Measurements from ENCODE around the gene SMOC2. TPM values are rescaled to one million over a fixed set of nuclear protein-coding genes. Genes with fewer than 3 reads are reported as not detected.

The SMOC2 gene
- total RNA-seq, 4 donors from 2014 or later, result 5.8 to 14.5 (median 9.0) TPM

- in situ Hi-C loops (cut with MboI; ENCODE audit: low pct_ligation_motif_present in 1 of 4, low pct_unique_long_range_greater_than_20kb in 1 of 4, low sequenced_read_pairs in 3 of 4) (no loop called here), intact Hi-C loops (cut with DNase I; ENCODE audit: low total_unique reads) (no loop called here)
- no peak for TF ChIP-seq CTCF (IDR thresholded peaks at IDR 0.05)
- Histone ChIP-seq H3K4me3 (no peak overlapping the region), H3K27me3 (no peaks in the 10 kb centered on the region), H3K36me3 (no peaks in the 10 kb centered on the region), H3K4me1 (peaks cover 0 to 3% (median 0%) of the 10 kb centered on the region in 4 donors), H3K27ac (no peak overlapping the region), H3K9me3 (no peaks in the 10 kb centered on the region)
- no peak for DNase-seq
- WGBS, 2 donors (ENCODE audit: low coverage in 1 of 2), result 84% methylated on average over 19 of the region's 19 CpGs; no CpG with 5 or more reads in 1 of the 2 donors
Observed at GRCh38 chr6:168410554-168411011, 30.4 kb upstream of the SMOC2 start.

GRCh38 chr6:168411130-168411529, 29.9 kb upstream of the SMOC2 start:
- 88 to 90% methylated on average over 6 to 21 of the region's 21 CpGs for WGBS, 2 donors (ENCODE audit: low coverage in 1 of 2)
- H3K27ac ChIP-seq, result no peak overlapping the region
- H3K4me3 ChIP-seq, result no peak overlapping the region
- no peak for DNase-seq
- in situ Hi-C loops (cut with MboI; ENCODE audit: low pct_ligation_motif_present in 1 of 4, low pct_unique_long_range_greater_than_20kb in 1 of 4, low sequenced_read_pairs in 3 of 4) (no loop called here), intact Hi-C loops (cut with DNase I; ENCODE audit: low total_unique reads) (no loop called here)
- H3K36me3 ChIP-seq, result no peaks in the 10 kb centered on the region
- no peaks in the 10 kb centered on the region for H3K27me3 ChIP-seq
- H3K4me1 ChIP-seq, result peaks cover 0 to 3% (median 0%) of the 10 kb centered on the region in 4 donors
- TF ChIP-seq CTCF (IDR thresholded peaks at IDR 0.05) (no peak), POLR2AphosphoS5 (IDR thresholded peaks at IDR 0.05) (no peak), POLR2A (IDR thresholded peaks at IDR 0.05) (no peak), EP300 (IDR thresholded peaks at IDR 0.05; ENCODE audit: low read depth) (no peak)
- no peaks in the 10 kb centered on the region for H3K9me3 ChIP-seq

- whole genome bisulfite sequencing, 2 donors (ENCODE audit: low coverage in 1 of 2), result 80 to 96% methylated on average over 1 to 28 of the region's 28 CpGs
- H3K27me3 ChIP-seq, result no peaks in the 10 kb centered on the region
- no peaks in the 10 kb centered on the region for H3K36me3 ChIP-seq
- H3K9me3 ChIP-seq, result no peaks in the 10 kb centered on the region
- peaks cover 0 to 3% (median 0%) of the 10 kb centered on the region in 4 donors for H3K4me1 ChIP-seq
- no peak overlapping the region for H3K27ac ChIP-seq
- no peak overlapping the region for H3K4me3 ChIP-seq
- DNase-seq, result no peak
- TF ChIP-seq POLR2A (IDR thresholded peaks at IDR 0.05) (no peak), CTCF (IDR thresholded peaks at IDR 0.05) (no peak), POLR2AphosphoS5 (IDR thresholded peaks at IDR 0.05) (no peak), EP300 (IDR thresholded peaks at IDR 0.05; ENCODE audit: low read depth) (no peak)
- intact Hi-C loops (cut with DNase I; ENCODE audit: low total_unique reads) (no loop called here), in situ Hi-C loops (cut with MboI; ENCODE audit: low pct_ligation_motif_present in 1 of 4, low pct_unique_long_range_greater_than_20kb in 1 of 4, low sequenced_read_pairs in 3 of 4) (no loop called here)
Observed at GRCh38 chr6:168411793-168412192, 29.2 kb upstream of the SMOC2 start.

- in situ Hi-C loops (cut with MboI; ENCODE audit: low pct_ligation_motif_present in 1 of 4, low pct_unique_long_range_greater_than_20kb in 1 of 4, low sequenced_read_pairs in 3 of 4), result no loop called here
- peaks cover 0 to 3% (median 0%) of the 10 kb centered on the region in 4 donors for H3K4me1 ChIP-seq
- intact Hi-C loops (cut with DNase I; ENCODE audit: low total_unique reads), result no loop called here
- no peaks in the 10 kb centered on the region for H3K27me3 ChIP-seq
- H3K36me3 ChIP-seq, result no peaks in the 10 kb centered on the region
- H3K9me3 ChIP-seq, result no peaks in the 10 kb centered on the region
- 97% methylated on average over 18 of the region's 18 CpGs; no CpG with 5 or more reads in 1 of the 2 donors for WGBS, 2 donors (ENCODE audit: low coverage in 1 of 2)
- no peak overlapping the region for H3K4me3 ChIP-seq
- H3K27ac ChIP-seq, result no peak overlapping the region
- TF ChIP-seq POLR2A (IDR thresholded peaks at IDR 0.05) (no peak), CTCF (IDR thresholded peaks at IDR 0.05) (no peak), EP300 (IDR thresholded peaks at IDR 0.05; ENCODE audit: low read depth) (no peak), POLR2AphosphoS5 (IDR thresholded peaks at IDR 0.05) (no peak)
- no peak for DNase-seq
Observed at GRCh38 chr6:168412456-168412855, 28.5 kb upstream of the SMOC2 start.
